MM.1S (cell line): ENCODE results near the gene PITX3.

Experiments used
- DNase-seq: peaks from one replicate; pipeline ENCODE4 v3.0.0-alpha.2; 2015
- H2AFZ ChIP-seq: fragments of 300-600 bp; sonication (generic); 2 replicates; pipeline ENCODE4 v1.6.0; 2016; ENCODE audit warnings: antibody characterized with exemption, low read length
- H3F3A ChIP-seq: fragments of 300-600 bp; sonication (generic); 2 replicates; pipeline ENCODE4 v1.6.1; 2016; ENCODE audit warnings: mild to moderate bottlenecking, antibody characterized with exemption, low read length, moderate library complexity, mixed read lengths; ENCODE audit not compliant: insufficient read depth
- H3K27ac ChIP-seq: fragments of 300-600 bp; sonication (generic); 2 replicates; pipeline ENCODE4 v1.5.1; 2016; ENCODE audit warnings: mild to moderate bottlenecking, low read length
- H3K27me3 ChIP-seq: fragments of 300-600 bp; sonication (generic); replicated peaks from 2 replicates; pipeline ENCODE4 v1.6.0; 2016; ENCODE audit warnings: low read length; ENCODE audit not compliant: insufficient read depth
- H3K36me3 ChIP-seq: fragments of 300-600 bp; sonication (generic); replicated peaks from 2 replicates; pipeline ENCODE4 v1.6.1; 2016; ENCODE audit warnings: mild to moderate bottlenecking, low read length, mixed read lengths; ENCODE audit not compliant: insufficient read depth
- H3K4me1 ChIP-seq: fragments of 300-600 bp; sonication (generic); 2 replicates; pipeline ENCODE4 v1.6.1; 2016; ENCODE audit warnings: low read length, mixed read lengths
- H3K4me2 ChIP-seq: fragments of 300-600 bp; sonication (generic); 2 replicates; pipeline ENCODE4 v1.6.0; 2016; ENCODE audit warnings: low read depth, low read length
- H3K4me3 ChIP-seq: fragments of 300-600 bp; sonication (generic); 2 replicates; pipeline ENCODE4 v1.5.1; 2016; ENCODE audit warnings: low read length, mixed read lengths
- H3K79me2 ChIP-seq: fragments of 300-600 bp; sonication (generic); 2 replicates; pipeline ENCODE4 v1.6.1; 2016; ENCODE audit warnings: mixed run types, low read length, mixed read lengths
- H3K9ac ChIP-seq: fragments of 300-600 bp; sonication (generic); 2 replicates; pipeline ENCODE4 v1.6.1; 2016; ENCODE audit warnings: low read length, mixed read lengths
- H3K9me2 ChIP-seq: fragments of 300-600 bp; sonication (generic); replicated peaks from 2 replicates; pipeline ENCODE4 v1.6.1; 2016; ENCODE audit warnings: mild to moderate bottlenecking, low read length, mixed read lengths; ENCODE audit not compliant: insufficient read depth
- H3K9me3 ChIP-seq: fragments of 300-600 bp; sonication (generic); replicated peaks from 2 replicates; pipeline ENCODE4 v1.6.1; 2016; ENCODE audit warnings: mild to moderate bottlenecking, low read length, mixed read lengths; ENCODE audit not compliant: insufficient read depth
- H4K20me1 ChIP-seq: fragments of 300-600 bp; sonication (generic); 2 replicates; pipeline ENCODE4 v1.6.1; 2016; ENCODE audit warnings: mild to moderate bottlenecking, low read length, moderate library complexity, mixed read lengths; ENCODE audit not compliant: insufficient read depth
- CTCF ChIP-seq: fragments of 300-600 bp; sonication (generic); IDR thresholded peaks from 2 replicates; pipeline ENCODE4 v1.5.1; 2016; ENCODE audit warnings: antibody characterized with exemption, low read length, mixed read lengths
- EZH2 ChIP-seq: fragments of 300-600 bp; sonication (generic); optimal IDR thresholded peaks from 2 replicates; pipeline ENCODE3; 2017; ENCODE audit warnings: low read depth, mild to moderate bottlenecking, antibody characterized with exemption, low read length, mixed read lengths
- EZH2phosphoT487 ChIP-seq: fragments of 300-600 bp; sonication (generic); IDR thresholded peaks from 2 replicates; pipeline ENCODE4 v1.6.1; 2018; ENCODE audit warnings: antibody characterized with exemption, low read length

The PITX3 gene

GRCh38 chr10:102241444-102242117 is at the start of gene PITX3:
Gene PITX3, minus strand, starts transcription at chr10:102241512. Its CDS starts 9,432 bp downstream, at chr10:102232080.
- Histone ChIP-seq H2AFZ (peak within 1 kb of the TSS; percentile 85), H3K27me3 (peaks cover 15% of the 10 kb centered on the region), H3K4me1 (peaks cover 11% of the 10 kb centered on the region), H3K4me2 (peak within 1 kb of the TSS; percentile 92), H3K4me3 (peak within 1 kb of the TSS; percentile 74), H3K9me2 (no peaks in the 10 kb centered on the region), H3K79me2 (peaks cover 12% of the 10 kb centered on the region), H3F3A (no peaks in the 10 kb centered on the region), H3K36me3 (no peaks in the 10 kb centered on the region), H3K27ac (no peak within 1 kb of the TSS), H3K9me3 (no peaks in the 10 kb centered on the region), H3K9ac (peak within 1 kb of the TSS; percentile 13; the same call in 1 of the 2 replicates), H4K20me1 (peaks cover 4% of the 10 kb centered on the region)
- TF ChIP-seq CTCF (no peak), EZH2phosphoT487 (no peak), EZH2 (no peak)
- DNase-seq = peak; percentile 96

DNA sequence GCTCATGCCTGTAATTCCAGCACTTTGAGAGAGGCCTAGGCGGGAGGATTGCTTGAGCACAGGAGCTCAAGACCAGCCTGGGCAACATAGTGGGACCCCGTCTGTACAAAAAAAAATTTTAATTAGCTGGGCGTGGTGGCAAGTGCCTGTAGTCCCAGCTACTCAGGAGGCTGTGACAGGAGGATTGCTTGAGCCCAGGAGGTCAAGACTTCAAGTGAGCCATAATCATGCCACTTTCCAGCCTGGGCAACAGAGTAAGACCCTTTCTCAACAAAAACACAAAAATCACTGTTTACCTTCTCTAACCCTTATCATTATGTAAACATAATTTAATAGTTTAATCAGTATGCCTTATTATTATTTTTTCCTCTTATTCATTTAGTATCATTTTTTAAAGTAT is 48.5 kb upstream of the PITX3 start:
- H3K9me2 ChIP-seq = no peaks in the 10 kb centered on the region
- DNase-seq = no peak
- peaks cover 4% of the 10 kb centered on the region; the same call in 1 of the 2 replicates for H4K20me1 ChIP-seq
- no peaks in the 10 kb centered on the region for H3K27me3 ChIP-seq
- H3F3A ChIP-seq = no peaks in the 10 kb centered on the region
- no peak overlapping the region for H3K9ac ChIP-seq
- no peak overlapping the region for H2AFZ ChIP-seq
- H3K4me3 ChIP-seq = no peak overlapping the region
- H3K36me3 ChIP-seq = no peaks in the 10 kb centered on the region
- no peaks in the 10 kb centered on the region for H3K4me1 ChIP-seq
- no peak overlapping the region for H3K27ac ChIP-seq
- H3K79me2 ChIP-seq = peaks cover 80% of the 10 kb centered on the region
- no peaks in the 10 kb centered on the region for H3K9me3 ChIP-seq
- TF ChIP-seq EZH2 (no peak), CTCF (no peak), EZH2phosphoT487 (no peak)
- H3K4me2 ChIP-seq = no peak overlapping the region

- no peak overlapping the region for H3K27ac ChIP-seq
- peaks cover 80% of the 10 kb centered on the region for H3K79me2 ChIP-seq
- no peak overlapping the region for H3K9ac ChIP-seq
- no peak for TF ChIP-seq EZH2phosphoT487
- TF ChIP-seq EZH2 = no peak
- TF ChIP-seq CTCF = no peak
- no peaks in the 10 kb centered on the region for H3K9me3 ChIP-seq
- DNase-seq = no peak
- no peaks in the 10 kb centered on the region for H3K36me3 ChIP-seq
- H3K27me3 ChIP-seq = no peaks in the 10 kb centered on the region
- H3K9me2 ChIP-seq = no peaks in the 10 kb centered on the region
- no peaks in the 10 kb centered on the region for H3F3A ChIP-seq
- peaks cover 9% of the 10 kb centered on the region; the same call in 1 of the 2 replicates for H4K20me1 ChIP-seq
- no peak overlapping the region for H3K4me3 ChIP-seq
- no peaks in the 10 kb centered on the region for H3K4me1 ChIP-seq
- no peak overlapping the region for H3K4me2 ChIP-seq
- no peak overlapping the region for H2AFZ ChIP-seq
These were observed 48.0 kb upstream of the PITX3 start for GRCh38 chr10:102289356-102289755.
